Measurements from ENCODE around the gene UBTD1. TPM values are rescaled to one million over a fixed set of nuclear protein-coding genes. Genes with fewer than 3 reads are reported as not detected.

The UBTD1 gene
- total RNA-seq, 1 donor from 2014 or later = 1.7 TPM

GRCh38 chr10:97510686-97511085 lies 12.0 kb downstream of the UBTD1 start:
- no peak for DNase-seq (ENCODE audit: low spot score)
- peaks cover 6% of the 10 kb centered on the region for H3K27me3 Mint-ChIP-seq (ENCODE audit: insufficient read depth)
- intact Hi-C loops (cut with micrococcal nuclease) = no loop called here
- H3K36me3 Mint-ChIP-seq (ENCODE audit: low read depth) = no peaks in the 10 kb centered on the region
- no peaks in the 10 kb centered on the region for H3K9me3 Mint-ChIP-seq
- H3K4me3 Mint-ChIP-seq = no peak overlapping the region
- no peaks in the 10 kb centered on the region for H3K4me1 Mint-ChIP-seq (ENCODE audit: low read depth)
- no peak overlapping the region for H3K27ac Mint-ChIP-seq

GRCh38 chr10:97511711-97512440 lies 13.2 kb downstream of the UBTD1 start:
- intact Hi-C loops (cut with micrococcal nuclease) = no loop called here
- Mint-ChIP-seq H3K9me3 (no peaks in the 10 kb centered on the region), H3K27ac (no peak overlapping the region), H3K36me3 (ENCODE audit: low read depth) (no peaks in the 10 kb centered on the region), H3K27me3 (ENCODE audit: insufficient read depth) (peaks cover 7% of the 10 kb centered on the region), H3K4me3 (no peak overlapping the region), H3K4me1 (ENCODE audit: low read depth) (no peaks in the 10 kb centered on the region)
- DNase-seq (ENCODE audit: low spot score) = no peak

GRCh38 chr10:97512993-97513392 lies 14.3 kb downstream of the UBTD1 start:
- no peak overlapping the region for H3K27ac Mint-ChIP-seq
- no peaks in the 10 kb centered on the region for H3K36me3 Mint-ChIP-seq (ENCODE audit: low read depth)
- intact Hi-C loops (cut with micrococcal nuclease) = no loop called here
- H3K4me1 Mint-ChIP-seq (ENCODE audit: low read depth) = no peaks in the 10 kb centered on the region
- H3K27me3 Mint-ChIP-seq (ENCODE audit: insufficient read depth) = peaks cover 7% of the 10 kb centered on the region
- H3K9me3 Mint-ChIP-seq = no peaks in the 10 kb centered on the region
- DNase-seq (ENCODE audit: low spot score) = no peak
- H3K4me3 Mint-ChIP-seq = no peak overlapping the region

- H3K27me3 Mint-ChIP-seq (ENCODE audit: insufficient read depth) = peaks cover 7% of the 10 kb centered on the region
- intact Hi-C loops (cut with micrococcal nuclease) = no loop called here
- no peak overlapping the region for H3K27ac Mint-ChIP-seq
- no peak for DNase-seq (ENCODE audit: low spot score)
- no peaks in the 10 kb centered on the region for H3K36me3 Mint-ChIP-seq (ENCODE audit: low read depth)
- H3K4me3 Mint-ChIP-seq = no peak overlapping the region
- no peaks in the 10 kb centered on the region for H3K4me1 Mint-ChIP-seq (ENCODE audit: low read depth)
- no peaks in the 10 kb centered on the region for H3K9me3 Mint-ChIP-seq
Measured at GRCh38 chr10:97514344-97514743, 15.6 kb downstream of the UBTD1 start.

- intact Hi-C loops (cut with micrococcal nuclease) = no loop called here
- DNase-seq (ENCODE audit: low spot score) = no peak
- Mint-ChIP-seq H3K4me1 (ENCODE audit: low read depth) (no peaks in the 10 kb centered on the region), H3K27me3 (ENCODE audit: insufficient read depth) (peaks cover 11% of the 10 kb centered on the region), H3K36me3 (ENCODE audit: low read depth) (no peaks in the 10 kb centered on the region), H3K9me3 (no peaks in the 10 kb centered on the region), H3K27ac (no peak overlapping the region), H3K4me3 (no peak overlapping the region)
Measured at GRCh38 chr10:97515271-97515978, 16.7 kb downstream of the UBTD1 start.

- Mint-ChIP-seq H3K36me3 (ENCODE audit: low read depth) (no peaks in the 10 kb centered on the region), H3K27ac (no peak overlapping the region), H3K4me1 (ENCODE audit: low read depth) (no peaks in the 10 kb centered on the region), H3K4me3 (no peak overlapping the region), H3K9me3 (no peaks in the 10 kb centered on the region), H3K27me3 (ENCODE audit: insufficient read depth) (peaks cover 16% of the 10 kb centered on the region)
- no peak for DNase-seq (ENCODE audit: low spot score)
- intact Hi-C loops (cut with micrococcal nuclease) = no loop called here
Measured at GRCh38 chr10:97517096-97517750, 18.5 kb downstream of the UBTD1 start.

- intact Hi-C loops (cut with micrococcal nuclease) = no loop called here
- Mint-ChIP-seq H3K9me3 (no peaks in the 10 kb centered on the region), H3K36me3 (ENCODE audit: low read depth) (no peaks in the 10 kb centered on the region), H3K27me3 (ENCODE audit: insufficient read depth) (peaks cover 19% of the 10 kb centered on the region), H3K4me3 (no peak overlapping the region), H3K27ac (no peak overlapping the region), H3K4me1 (ENCODE audit: low read depth) (no peaks in the 10 kb centered on the region)
- DNase-seq (ENCODE audit: low spot score) = no peak
Measured at GRCh38 chr10:97517778-97518300, 19.1 kb downstream of the UBTD1 start.

- Mint-ChIP-seq H3K27ac (no peak overlapping the region), H3K36me3 (ENCODE audit: low read depth) (no peaks in the 10 kb centered on the region), H3K4me3 (no peak overlapping the region), H3K27me3 (ENCODE audit: insufficient read depth) (peaks cover 19% of the 10 kb centered on the region), H3K4me1 (ENCODE audit: low read depth) (no peaks in the 10 kb centered on the region), H3K9me3 (no peaks in the 10 kb centered on the region)
- no peak for DNase-seq (ENCODE audit: low spot score)
- intact Hi-C loops (cut with micrococcal nuclease) = no loop called here
Measured at GRCh38 chr10:97518301-97519043, 19.7 kb downstream of the UBTD1 start.

- Mint-ChIP-seq H3K9me3 (no peaks in the 10 kb centered on the region), H3K36me3 (ENCODE audit: low read depth) (no peaks in the 10 kb centered on the region), H3K4me1 (ENCODE audit: low read depth) (no peaks in the 10 kb centered on the region), H3K27ac (no peak overlapping the region), H3K4me3 (no peak overlapping the region), H3K27me3 (ENCODE audit: insufficient read depth) (peaks cover 17% of the 10 kb centered on the region)
- DNase-seq (ENCODE audit: low spot score) = no peak
- intact Hi-C loops (cut with micrococcal nuclease) = no loop called here
Measured at GRCh38 chr10:97519342-97519741, 20.6 kb downstream of the UBTD1 start.

GRCh38 chr10:97520520-97520919 lies 21.8 kb downstream of the UBTD1 start:
- H3K9me3 Mint-ChIP-seq = no peaks in the 10 kb centered on the region
- H3K27me3 Mint-ChIP-seq (ENCODE audit: insufficient read depth) = peaks cover 16% of the 10 kb centered on the region
- intact Hi-C loops (cut with micrococcal nuclease) = no loop called here
- H3K4me3 Mint-ChIP-seq = no peak overlapping the region
- H3K27ac Mint-ChIP-seq = no peak overlapping the region
- no peaks in the 10 kb centered on the region for H3K4me1 Mint-ChIP-seq (ENCODE audit: low read depth)
- no peak for DNase-seq (ENCODE audit: low spot score)
- no peaks in the 10 kb centered on the region for H3K36me3 Mint-ChIP-seq (ENCODE audit: low read depth)

- Mint-ChIP-seq H3K36me3 (ENCODE audit: low read depth) (no peaks in the 10 kb centered on the region), H3K27ac (no peak overlapping the region), H3K4me3 (no peak overlapping the region), H3K9me3 (no peaks in the 10 kb centered on the region), H3K27me3 (ENCODE audit: insufficient read depth) (peaks cover 16% of the 10 kb centered on the region), H3K4me1 (ENCODE audit: low read depth) (no peaks in the 10 kb centered on the region)
- intact Hi-C loops (cut with micrococcal nuclease) = no loop called here
- no peak for DNase-seq (ENCODE audit: low spot score)
Measured at GRCh38 chr10:97520978-97521761, 22.4 kb downstream of the UBTD1 start.

GRCh38 chr10:97522071-97522470 lies 23.3 kb downstream of the UBTD1 start:
- Mint-ChIP-seq H3K9me3 (no peaks in the 10 kb centered on the region), H3K27me3 (ENCODE audit: insufficient read depth) (peaks cover 16% of the 10 kb centered on the region), H3K4me1 (ENCODE audit: low read depth) (no peaks in the 10 kb centered on the region), H3K4me3 (no peak overlapping the region), H3K27ac (no peak overlapping the region), H3K36me3 (ENCODE audit: low read depth) (no peaks in the 10 kb centered on the region)
- intact Hi-C loops (cut with micrococcal nuclease) = no loop called here
- DNase-seq (ENCODE audit: low spot score) = no peak

Data from activated T-helper 1 cell treated with anti-CD3 and anti-CD28 coated beads, Interleukin-12 subunit alpha, Interleukin-12 subunit beta, Interleukin-2, Interleukin-4 antibody, amounts not matched to agents 30 ng/mL and 10 ng/mL and 1 ng/mL, durations not matched to agents 14 hours and 24 hours and 36 hours (primary cell).